Lung (tissue), 12 donors: ENCODE results near the gene IQGAP3. TPM values are rescaled to one million over a fixed set of nuclear protein-coding genes. Genes with fewer than 3 reads are reported as not detected.

Experiments
- ATAC-seq: fragments of 200-7000 bp; cut with Tn5 transposase; one replicate; pipeline ENCODE4 v1.9.1; 2020; ENCODE audit warnings: moderate number of reproducible peaks; ENCODE audit not compliant: insufficient read depth, low FRiP score
- DNase-seq, 3 donors: peaks; one replicate each; pipeline ENCODE4 v3.0.0-alpha.2; 2013 to 2017
- H3K27ac ChIP-seq, 2 donors: one replicate each; pipeline ENCODE4 v1.5.1; 2013; ENCODE audit warnings: mild to moderate bottlenecking in 2 of 2, moderate library complexity in 2 of 2, control low read depth in 1 of 2, inconsistent platforms in 1 of 2, low read depth in 1 of 2, low read length in 1 of 2
- H3K27me3 ChIP-seq, 3 donors: one replicate each; pipeline ENCODE4 v1.5.1; 2013; ENCODE audit warnings: low read length in 2 of 3; ENCODE audit not compliant: control insufficient read depth in 3 of 3, insufficient read depth in 3 of 3
- H3K36me3 ChIP-seq, 4 donors: one replicate each; pipeline ENCODE4 v1.5.1; 2013; ENCODE audit warnings: low read length in 4 of 4, mild to moderate bottlenecking in 1 of 4, moderate library complexity in 1 of 4; ENCODE audit not compliant: control insufficient read depth in 4 of 4, insufficient read depth in 4 of 4
- H3K4me1 ChIP-seq, 5 donors: one replicate each; pipeline ENCODE4 v1.5.1; 2013; ENCODE audit warnings: low read length in 5 of 5, mild to moderate bottlenecking in 2 of 5, moderate library complexity in 1 of 5; ENCODE audit not compliant: control insufficient read depth in 5 of 5, insufficient read depth in 5 of 5
- H3K4me3 ChIP-seq: one replicate; pipeline ENCODE4 v1.5.1; 2013; ENCODE audit warnings: mild to moderate bottlenecking, control low read depth, moderate library complexity
- H3K9ac ChIP-seq, 2 donors: one replicate each; pipeline ENCODE4 v1.5.1; 2013; ENCODE audit warnings: low read length in 2 of 2, control low read depth in 1 of 2; ENCODE audit not compliant: insufficient read depth in 1 of 2
- H3K9me3 ChIP-seq, 4 donors: one replicate each; pipeline ENCODE4 v1.5.1; 2013; ENCODE audit warnings: low read length in 3 of 4, mild to moderate bottlenecking in 1 of 4, moderate library complexity in 1 of 4; ENCODE audit not compliant: control insufficient read depth in 4 of 4, insufficient read depth in 3 of 4
- CTCF ChIP-seq: IDR thresholded peaks from 2 replicates; pipeline ENCODE4 v1.5.1; 2012; ENCODE audit warnings: mild to moderate bottlenecking; ENCODE audit errors: control extremely low read depth, extremely low read depth
- WGBS, 2 donors: extraction: QIAGEN DNeasy Blood & Tissue Kit; methylation state at CpG; one replicate each; pipeline ENCODE4 v1.1.7; 2013; 5-methylcytosine and 5-hydroxymethylcytosine counted together
- polyA plus RNA-seq, 2 donors: library from polyadenylated mRNA; stranded (reverse); fragments of 200-250 nt; gene quantifications; one replicate each; pipeline ENCODE4 v1.2.1, GENCODE V29; 2013
- total RNA-seq, 2 donors: library from RNA; depleted of rRNA in 1 of 2; stranded (reverse); fragments of >200 nt in 1 of 2; gene quantifications; one replicate each; pipeline ENCODE4 v1.2.1, GENCODE V29; 2014 to 2021
- donor health status: control.
- donor health status: control.
- donor health status: Bipolar disorder and iron deficiency.
- donor health status: healthy.
- donor health status: DM: yes; HTN: yes; CAD: no.

Gene IQGAP3
- total and polyA plus RNA-seq, 4 donors = 0.42 to 3.4 (median 1.2) TPM

GRCh38 chr1:156572663-156573018 is 276 bp upstream of the IQGAP3 start:
- no peak for DNase-seq
- H3K9me3 ChIP-seq = no peaks in the 10 kb centered on the region
- peaks cover 0 to 18% (median 6%) of the 10 kb centered on the region in 5 donors for H3K4me1 ChIP-seq
- no peak overlapping the region for H3K4me3 ChIP-seq
- TF ChIP-seq CTCF = no peak
- WGBS, 2 donors = 38 to 41% methylated on average over 10 of the region's 10 CpGs
- no peaks in the 10 kb centered on the region for H3K36me3 ChIP-seq
- H3K9ac ChIP-seq = no peak overlapping the region
- H3K27ac ChIP-seq = no peak overlapping the region
- no peak for ATAC-seq
- H3K27me3 ChIP-seq = no peaks in the 10 kb centered on the region

- no peaks in the 10 kb centered on the region for H3K36me3 ChIP-seq
- H3K4me1 ChIP-seq = peaks cover 0 to 18% (median 6%) of the 10 kb centered on the region in 5 donors
- peak overlapping the region in 1 of 2 donors; percentile 34 for H3K9ac ChIP-seq
- H3K27ac ChIP-seq = no peak overlapping the region
- DNase-seq = peak in 2 of 3 donors; percentile 57 to 64
- no peaks in the 10 kb centered on the region for H3K27me3 ChIP-seq
- no peaks in the 10 kb centered on the region for H3K9me3 ChIP-seq
- H3K4me3 ChIP-seq = no peak overlapping the region
- no peak for TF ChIP-seq CTCF
- no peak for ATAC-seq
- WGBS, 2 donors = 11% methylated on average over 4 of the region's 4 CpGs
Measured at GRCh38 chr1:156571261-156571852, 1.0 kb downstream of the IQGAP3 start.

- TF ChIP-seq CTCF = no peak
- WGBS, 2 donors = 86 to 92% methylated on average over 4 of the region's 4 CpGs
- no peak for DNase-seq
- Histone ChIP-seq H3K4me3 (no peak overlapping the region), H3K27ac (no peak overlapping the region), H3K36me3 (peaks cover 0 to 8% (median 3%) of the 10 kb centered on the region in 4 donors), H3K4me1 (peaks cover 0 to 5% (median 0%) of the 10 kb centered on the region in 5 donors), H3K9me3 (peaks cover 0 to 1% (median 0%) of the 10 kb centered on the region in 4 donors), H3K27me3 (no peaks in the 10 kb centered on the region), H3K9ac (no peak overlapping the region)
- ATAC-seq = no peak
Measured at GRCh38 chr1:156566436-156566835, 5.9 kb downstream of the IQGAP3 start.

GRCh38 chr1:156565519-156565918 is 6.8 kb downstream of the IQGAP3 start:
- Histone ChIP-seq H3K4me1 (no peaks in the 10 kb centered on the region), H3K36me3 (peaks cover 0 to 8% (median 3%) of the 10 kb centered on the region in 4 donors), H3K9me3 (peaks cover 0 to 1% (median 0%) of the 10 kb centered on the region in 4 donors), H3K4me3 (no peak overlapping the region), H3K27ac (no peak overlapping the region), H3K27me3 (no peaks in the 10 kb centered on the region), H3K9ac (no peak overlapping the region)
- no peak for ATAC-seq
- WGBS, 2 donors = 82 to 84% methylated on average over 2 of the region's 2 CpGs
- DNase-seq = no peak
- no peak for TF ChIP-seq CTCF
